ENCODE data around the gene MYMK. TPM values are rescaled to one million over a fixed set of nuclear protein-coding genes. Genes with fewer than 3 reads are reported as not detected.

MYMK gene
- total RNA-seq, 1 donor from 2014 or later: 0.89 TPM

GRCh38 chr9:133483611-133484010, 41.1 kb downstream of the MYMK start:
- no peak for DNase-seq

DNA sequence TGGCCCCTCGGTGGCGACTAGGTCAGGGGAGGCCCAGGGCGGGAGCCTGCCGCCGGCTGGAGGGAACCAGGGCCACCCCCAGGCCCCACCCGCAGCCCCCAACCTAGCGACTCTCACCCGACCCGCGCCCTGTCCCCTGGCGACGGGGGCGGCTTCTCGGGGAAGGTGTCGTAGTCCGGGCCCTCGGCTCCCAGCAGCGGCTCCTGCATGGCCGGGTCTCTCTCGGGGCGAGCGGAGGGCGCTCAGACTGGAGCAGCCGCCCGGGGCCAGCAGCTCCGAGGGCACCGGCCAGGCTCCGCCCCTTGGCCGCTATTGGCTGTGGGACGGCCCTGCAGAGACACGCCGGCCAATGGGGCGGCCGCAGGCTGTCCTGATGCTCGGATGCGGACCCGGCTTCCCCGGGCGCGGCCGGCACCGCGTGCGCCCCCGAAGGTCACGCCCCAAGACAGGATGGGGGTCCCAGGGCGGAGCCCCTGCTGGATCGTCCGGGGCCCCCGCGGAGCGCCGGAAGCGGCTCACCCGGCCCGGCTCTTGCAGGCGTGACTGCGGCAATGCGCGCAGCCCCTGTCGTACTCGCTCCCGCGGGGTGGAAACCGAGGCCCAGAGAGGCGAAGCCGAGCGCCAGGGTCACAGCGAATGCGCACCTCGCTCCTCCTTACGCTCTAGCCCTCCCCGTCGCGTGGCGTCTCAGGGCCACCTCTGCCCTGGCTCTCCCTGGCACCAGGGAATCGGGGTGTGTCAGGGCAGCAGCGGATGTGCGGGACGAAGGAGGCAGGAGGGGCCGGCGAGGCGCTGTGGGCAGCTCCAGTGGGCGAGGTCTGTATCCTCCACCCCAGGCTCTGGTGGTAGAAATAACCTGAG, 45.7 kb downstream of the MYMK start, which contains the start of gene SLC2A6:
SLC2A6 (minus strand) TSS at position 249 of the 861 bp plus-strand sequence; CDS start at position 209, 40 bp downstream.
- peak; percentile 16 for DNase-seq

DNA sequence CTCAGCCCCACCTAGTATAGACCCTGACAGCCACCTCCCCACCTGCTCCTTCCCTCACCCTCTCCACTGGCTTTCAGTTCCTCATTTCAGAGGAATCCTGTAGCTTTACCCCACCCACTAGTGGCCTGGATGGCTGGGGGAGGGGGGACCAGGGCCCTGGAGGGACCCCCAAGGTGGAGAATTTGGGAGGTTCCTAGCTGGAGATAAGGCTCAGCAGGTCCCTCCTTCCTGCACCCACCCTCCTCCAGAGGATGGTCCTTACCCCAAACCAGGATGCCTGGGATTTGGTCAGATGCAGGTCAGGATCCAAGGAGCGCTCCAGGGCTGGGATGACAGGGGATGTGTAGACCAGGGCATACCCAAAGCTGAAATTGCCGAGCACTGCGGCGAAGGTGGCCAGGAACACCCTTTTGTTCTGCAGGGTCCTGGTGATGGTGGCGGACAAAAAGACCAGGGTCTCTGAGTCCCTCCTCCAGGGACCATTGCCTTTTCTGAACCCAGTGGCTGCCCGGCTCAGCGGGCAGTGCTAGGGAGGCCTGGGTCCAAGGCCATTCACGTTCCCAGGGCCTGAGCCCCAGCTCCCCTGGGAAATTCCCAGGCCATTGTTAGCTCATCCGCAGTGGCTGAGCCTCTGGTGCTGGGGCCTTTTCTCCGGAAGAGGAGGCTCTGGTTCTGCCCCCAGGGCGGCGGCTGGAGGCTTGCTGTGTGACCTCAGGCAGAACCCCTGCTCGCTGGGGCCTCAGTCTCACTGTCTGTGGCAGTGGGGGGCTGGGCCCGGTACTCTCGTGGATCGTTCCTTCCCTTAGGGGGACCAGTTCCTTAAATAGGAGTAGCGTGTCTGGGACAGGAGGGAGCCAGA, 46.5 kb downstream of the MYMK start:
- DNase-seq: no peak

DNA sequence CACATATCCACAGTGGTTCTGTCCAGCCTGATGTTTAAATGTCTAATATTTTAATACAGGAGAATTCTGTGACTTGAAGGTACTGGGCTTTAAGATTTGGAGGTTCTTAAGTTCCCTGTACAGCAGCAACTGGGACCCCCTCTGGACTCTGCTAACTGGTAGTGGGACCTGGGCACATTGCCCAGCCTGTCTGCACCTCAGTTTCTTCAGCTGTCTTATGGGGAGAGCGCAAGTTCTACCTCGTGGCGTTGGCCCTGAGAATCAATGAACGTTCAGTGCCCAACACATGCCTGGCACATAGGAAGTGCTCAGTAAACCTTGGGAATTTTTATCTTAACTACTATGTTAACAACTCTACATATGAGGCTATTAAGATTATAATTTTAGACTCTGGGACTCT, 47.3 kb downstream of the MYMK start:
- DNase-seq: no peak

- no peak for DNase-seq
Observed at GRCh38 chr9:133476941-133477340, 47.8 kb downstream of the MYMK start.

DNA sequence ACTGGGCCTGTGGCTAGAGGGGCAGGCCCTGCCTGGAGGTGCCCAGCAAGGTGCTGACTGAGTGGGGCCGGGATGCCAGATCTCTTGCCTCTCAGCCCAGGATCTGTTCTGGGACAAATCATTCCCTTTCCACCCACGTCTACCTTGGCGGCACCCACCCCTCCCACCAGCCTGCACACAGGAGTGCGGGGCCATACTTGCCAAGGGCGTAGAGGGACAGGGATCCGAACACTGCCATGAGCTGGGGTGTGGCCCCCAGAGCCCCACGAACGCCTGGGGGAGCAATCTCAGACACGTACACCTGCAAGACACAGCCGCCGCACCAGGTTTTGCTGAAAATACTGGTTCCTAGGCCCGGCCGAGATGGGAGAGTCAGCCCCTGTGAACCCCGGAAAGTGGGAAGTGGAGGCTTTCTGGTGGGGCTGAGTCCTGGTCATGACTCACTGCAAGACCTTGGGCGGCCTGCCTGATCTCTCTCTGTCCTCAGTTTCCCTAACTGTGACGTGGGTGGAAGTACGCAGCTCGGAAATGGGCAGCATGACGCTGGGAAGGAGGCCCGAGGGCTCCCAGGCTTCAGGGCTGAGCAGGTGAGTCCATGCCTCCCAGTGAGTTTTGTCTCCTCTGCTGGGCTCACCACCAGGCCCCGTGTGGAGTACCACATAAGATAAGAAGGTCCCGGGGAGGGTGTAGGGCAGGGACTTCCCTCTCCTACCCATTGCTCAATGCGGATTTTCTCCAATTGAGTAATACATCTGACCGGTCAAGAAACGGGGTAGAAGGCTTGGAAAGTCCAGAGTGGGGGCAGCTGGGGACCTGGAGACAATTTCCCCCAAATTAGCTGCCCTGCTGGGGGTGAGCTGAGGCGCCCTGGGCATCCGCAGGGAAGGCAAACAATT, 48.5 kb downstream of the MYMK start:
- DNase-seq: no peak

- no peak for DNase-seq
Observed at GRCh38 chr9:133475292-133476012, 49.3 kb downstream of the MYMK start.

GRCh38 chr9:133474853-133475252, 49.9 kb downstream of the MYMK start:
- DNase-seq: no peak

DNA sequence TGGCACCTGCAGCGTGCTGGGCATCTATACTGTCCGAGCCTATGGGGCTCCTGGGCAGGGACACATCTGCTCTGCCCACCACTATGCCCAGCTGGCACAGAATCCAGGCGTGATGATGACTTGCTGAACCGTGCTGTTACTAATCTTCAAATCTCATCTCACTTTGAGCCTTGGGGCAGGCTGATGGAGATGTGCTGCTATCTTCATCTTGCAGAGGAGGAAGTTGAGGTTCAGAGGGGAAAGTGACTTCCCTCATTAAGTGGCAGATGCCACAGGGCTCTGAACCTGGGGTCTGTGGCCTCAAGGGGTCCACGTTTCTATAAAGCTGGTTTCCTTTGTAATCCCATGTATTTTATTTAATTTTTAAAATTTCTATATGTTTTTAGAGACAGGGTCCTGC, 50.5 kb downstream of the MYMK start:
- DNase-seq: no peak

DNA sequence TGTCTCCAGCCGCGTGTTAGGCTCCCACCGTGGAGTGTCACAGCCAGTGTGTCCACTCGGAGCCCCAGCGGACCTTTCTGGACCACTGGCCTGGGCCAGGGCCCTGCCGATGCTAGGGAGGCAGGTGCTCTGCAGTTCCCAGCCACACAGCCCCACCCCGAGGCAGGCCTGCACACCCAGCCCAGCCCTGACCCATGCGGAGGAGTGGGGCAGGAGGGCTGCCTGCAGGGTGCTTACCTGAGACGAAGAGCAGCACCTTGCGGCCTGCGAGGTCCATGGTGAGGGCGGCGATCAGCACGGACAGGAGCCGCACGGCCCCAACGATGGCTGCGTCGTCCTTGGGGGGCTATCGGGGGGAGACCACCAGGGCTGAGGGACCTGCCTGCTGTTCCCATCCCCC, 51.0 kb downstream of the MYMK start:
- DNase-seq: no peak

DNA sequence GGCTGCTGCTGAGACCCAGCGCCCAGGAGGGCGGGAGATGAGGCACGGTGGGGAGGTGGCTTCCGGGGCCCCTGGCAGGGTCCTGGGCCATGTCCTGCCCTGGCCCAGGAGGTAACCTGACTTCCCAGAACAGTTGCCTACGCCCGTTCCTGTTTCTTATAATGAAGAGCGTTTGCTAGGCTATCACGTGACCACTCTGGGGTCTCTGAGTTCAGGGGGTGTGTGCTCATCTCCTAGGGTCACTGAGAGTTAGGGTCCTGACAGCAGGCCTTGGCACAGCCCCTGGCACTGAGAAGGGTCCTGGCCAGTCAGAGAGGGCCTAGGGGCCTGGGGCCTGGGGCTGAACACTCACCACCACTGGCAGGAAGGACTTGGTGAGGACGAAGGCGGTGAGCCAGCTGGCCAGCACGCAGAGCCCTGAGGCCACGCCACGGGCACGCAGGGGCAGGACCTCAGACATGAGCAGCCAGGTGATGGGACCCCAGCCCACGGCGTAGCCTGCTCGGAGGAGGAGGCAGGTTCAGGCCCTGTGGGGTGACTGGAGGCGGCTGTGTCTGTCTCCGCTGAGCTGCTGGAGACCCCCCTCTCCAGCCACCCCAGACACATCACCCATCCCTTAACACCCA, 51.9 kb downstream of the MYMK start:
- no peak for DNase-seq

DNA sequence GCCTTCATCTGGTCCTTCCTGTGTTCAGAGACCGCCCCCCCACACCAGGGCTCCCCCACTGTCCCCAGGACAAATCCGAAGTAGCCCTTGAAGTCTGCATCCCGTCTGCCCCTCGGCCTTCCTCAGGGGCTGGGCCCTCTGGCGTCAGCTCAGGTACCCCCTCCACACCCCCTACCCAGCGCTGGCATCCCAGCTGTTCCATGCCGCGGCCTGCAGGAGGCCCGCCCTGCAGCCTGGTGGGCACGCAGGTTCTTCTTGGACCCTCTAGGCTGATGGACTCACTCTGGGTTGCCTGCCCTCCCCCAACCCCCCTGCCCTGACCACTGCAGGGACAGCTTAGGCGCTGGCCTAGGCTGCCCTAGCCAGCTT, 52.5 kb downstream of the MYMK start:
- no peak for DNase-seq

DNA sequence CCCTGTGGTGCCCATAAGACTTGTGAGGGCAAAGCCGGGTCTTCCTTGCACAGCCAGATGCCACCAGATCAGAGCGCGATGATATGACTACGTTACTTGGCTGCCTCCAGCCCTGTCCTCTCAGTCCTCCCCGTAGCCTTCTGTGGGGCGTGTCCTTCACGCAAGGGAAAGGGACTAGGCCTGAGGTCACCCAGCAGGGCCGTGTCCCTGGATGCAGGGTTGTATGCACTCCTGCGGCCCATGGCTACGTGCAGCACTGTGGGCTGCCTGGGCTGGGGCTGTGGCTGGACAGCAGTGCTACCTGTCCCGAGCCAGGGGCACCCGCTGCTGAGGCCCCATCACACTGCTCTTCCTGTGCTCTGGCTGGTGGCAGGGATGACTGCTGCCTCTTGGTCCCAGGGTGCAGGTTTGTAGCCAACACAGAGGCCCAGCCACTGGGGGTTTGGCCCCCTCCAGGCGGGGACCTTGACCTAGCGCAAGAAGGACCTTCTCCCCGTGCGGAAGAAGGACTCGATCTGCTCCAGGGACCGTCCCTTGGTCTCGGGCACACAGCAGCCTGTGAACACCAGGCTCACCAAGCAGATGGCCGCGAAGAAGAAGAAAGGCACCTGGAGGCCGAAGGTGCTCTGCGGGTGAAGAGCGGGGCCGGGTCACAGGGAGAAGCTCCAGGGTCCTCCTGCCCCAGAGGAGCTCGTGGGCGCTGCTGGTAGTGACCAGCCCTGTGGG, 53.0 kb downstream of the MYMK start:
- DNase-seq: no peak

DNA sequence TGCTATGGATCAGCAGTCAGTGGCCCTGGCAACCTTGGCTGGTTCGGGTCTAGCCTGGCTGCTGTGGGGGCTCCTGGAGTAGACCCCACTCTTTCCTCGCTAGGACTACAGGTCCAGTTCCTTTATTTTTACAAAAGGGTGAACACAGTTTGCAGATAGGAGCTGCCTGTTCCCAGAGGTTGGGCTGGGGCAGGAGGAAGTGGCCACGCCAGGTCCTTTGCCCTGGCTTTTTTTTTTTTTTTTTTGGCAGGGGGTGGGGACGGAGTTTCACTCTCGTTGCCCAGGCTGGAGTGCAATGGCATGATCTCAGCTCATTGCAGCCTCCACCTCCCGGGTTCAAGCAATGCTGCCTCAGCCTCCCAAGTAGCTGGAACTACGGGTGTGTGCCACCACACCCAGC, 53.8 kb downstream of the MYMK start:
- no peak for DNase-seq

- DNase-seq: no peak
Observed at GRCh38 chr9:133470427-133470924, 54.3 kb downstream of the MYMK start.

- DNase-seq: no peak
Observed at GRCh38 chr9:133468777-133469421, 55.9 kb downstream of the MYMK start.

DNA sequence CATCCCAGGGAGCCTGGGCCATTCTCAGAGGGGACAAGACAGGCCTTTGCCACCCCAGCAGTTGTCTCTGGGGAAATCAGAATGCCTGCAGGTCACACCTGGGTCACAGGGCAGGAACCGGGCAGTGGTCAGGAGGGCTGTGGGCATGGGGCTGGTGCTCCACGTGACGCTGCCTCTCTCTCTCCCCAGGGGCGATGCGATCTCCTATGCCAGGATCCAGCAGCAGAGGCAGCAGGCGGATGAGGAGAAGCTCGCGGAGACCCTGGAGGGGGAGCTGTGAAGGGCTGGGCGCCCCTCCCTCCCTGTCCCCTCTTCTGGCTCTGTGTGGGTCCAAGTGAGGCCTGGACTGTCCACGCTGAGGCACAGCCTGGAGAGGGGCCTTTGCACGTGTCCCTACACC, 56.4 kb downstream of the MYMK start:
- no peak for DNase-seq

GRCh38 chr9:133467101-133467500, 57.7 kb downstream of the MYMK start:
- DNase-seq: no peak

- no peak for DNase-seq
Observed at GRCh38 chr9:133465984-133466383, 58.8 kb downstream of the MYMK start.

DNA sequence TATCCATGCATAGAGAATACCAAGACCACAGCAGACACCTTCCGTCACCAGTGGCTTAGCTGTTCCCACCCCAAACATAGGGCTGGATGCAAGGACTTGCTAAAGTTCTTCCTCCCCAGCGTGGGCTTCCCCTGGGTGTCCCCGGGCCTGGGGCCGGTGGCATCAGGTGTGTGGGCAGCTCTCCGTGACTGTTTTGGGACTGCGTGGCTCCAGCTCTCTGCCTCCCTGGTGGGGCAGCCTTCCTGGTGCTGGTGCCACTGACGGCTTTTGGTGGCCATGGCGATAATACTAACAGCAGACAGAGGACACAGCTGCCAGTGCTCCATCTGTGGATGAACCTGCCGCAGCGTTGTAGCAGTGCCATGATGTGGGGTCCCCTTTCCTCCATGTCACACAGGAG, 60.1 kb downstream of the MYMK start:
- DNase-seq: no peak
